Neural crest cell (in vitro differentiated cells): ENCODE measurements around the gene HOXB13. TPM values are rescaled to one million over a fixed set of nuclear protein-coding genes. Genes with fewer than 3 reads are reported as not detected.

Experiments used
- DNase-seq: peaks from one replicate; pipeline ENCODE4 v3.0.0; 2021; ENCODE audit warnings: low read depth, mixed read lengths, low spot score
- H3K27ac Mint-ChIP-seq: one replicate; pipeline ENCODE4 v1.8.0; 2021; ENCODE audit warnings: mild to moderate bottlenecking, mixed read lengths; ENCODE audit not compliant: unreplicated experiment
- H3K27me3 Mint-ChIP-seq: 2 replicates; pipeline ENCODE4 v1.8.0; 2021; ENCODE audit warnings: low read depth, mild to moderate bottlenecking, mixed read lengths
- H3K36me3 Mint-ChIP-seq: 2 replicates; pipeline ENCODE4 v1.8.0; 2021; ENCODE audit warnings: low read depth, mild to moderate bottlenecking, mixed read lengths
- H3K4me1 Mint-ChIP-seq: 2 replicates; pipeline ENCODE4 v1.8.0; 2021; ENCODE audit warnings: mixed read lengths
- H3K4me3 Mint-ChIP-seq: one replicate; pipeline ENCODE4 v1.8.0; 2021; ENCODE audit warnings: mild to moderate bottlenecking, mixed read lengths
- H3K9me3 Mint-ChIP-seq: 2 replicates; pipeline ENCODE4 v1.8.0; 2021; ENCODE audit warnings: mixed read lengths
- CTCF ChIP-seq: fragments of 200-600 bp; sonication (generic); conservative IDR thresholded peaks from 2 replicates; pipeline ENCODE4 v1.5.0; 2021; ENCODE audit warnings: antibody characterized with exemption, mild to moderate bottlenecking
- total RNA-seq: library from RNA; stranded (reverse); gene quantifications from 2 replicates; pipeline ENCODE4 v1.2.1, GENCODE V29; 2021

HOXB13 gene
- total RNA-seq, 1 donor from 2014 or later: not detected

DNA sequence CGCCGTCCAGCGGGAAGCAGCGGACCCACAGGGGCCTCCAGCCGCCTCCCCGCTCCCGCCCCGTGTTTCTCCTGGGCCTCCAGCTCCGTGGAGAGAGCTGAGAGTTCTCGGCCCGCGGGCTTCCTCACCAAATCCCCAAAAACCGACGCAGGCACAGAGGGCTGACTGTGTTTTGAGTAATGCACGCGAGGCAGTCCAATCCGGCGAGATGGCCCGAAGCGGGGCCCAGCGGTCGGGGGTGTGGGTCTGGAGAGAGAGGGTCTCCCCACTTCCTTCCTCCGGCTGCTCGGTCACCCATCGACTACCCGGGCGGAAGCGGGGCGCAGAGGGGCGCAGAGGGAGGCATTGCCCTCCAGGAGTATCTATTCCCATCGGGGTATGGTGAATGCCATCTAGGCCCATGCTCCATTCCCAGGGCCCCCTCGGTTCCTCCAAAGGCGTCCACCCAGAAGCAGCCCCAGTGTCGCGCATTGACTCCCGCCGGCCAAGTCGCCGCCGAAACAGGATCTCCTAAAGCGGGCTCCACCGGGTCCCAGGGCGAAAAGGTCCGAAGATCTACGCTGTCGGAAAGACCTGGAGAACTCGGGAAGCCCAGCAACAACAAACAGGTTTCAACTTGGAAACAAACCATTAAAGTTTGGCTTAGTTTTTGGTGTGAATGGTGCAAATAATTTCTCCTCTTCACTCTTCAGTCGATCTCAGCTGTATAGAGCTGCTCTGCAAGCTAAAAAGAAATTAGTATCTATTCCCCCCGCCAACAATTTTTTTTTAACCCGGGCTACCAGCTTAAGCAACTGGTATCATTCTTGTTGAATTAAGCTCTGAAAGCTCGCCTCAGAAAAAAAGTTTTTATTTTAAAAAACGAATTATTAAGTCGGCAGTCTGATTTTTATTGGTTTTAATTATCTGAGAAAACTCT lies 19.2 kb upstream of the HOXB13 start:
- no peak overlapping the region for H3K4me3 Mint-ChIP-seq
- H3K27me3 Mint-ChIP-seq: peaks cover 100% of the 10 kb centered on the region
- no peaks in the 10 kb centered on the region for H3K4me1 Mint-ChIP-seq
- peaks cover 3% of the 10 kb centered on the region for H3K36me3 Mint-ChIP-seq
- H3K9me3 Mint-ChIP-seq: no peaks in the 10 kb centered on the region
- DNase-seq: no peak
- no peak overlapping the region for H3K27ac Mint-ChIP-seq
- no peak for TF ChIP-seq CTCF

- Mint-ChIP-seq H3K36me3 (peaks cover 3% of the 10 kb centered on the region), H3K27ac (no peak overlapping the region), H3K4me3 (no peak overlapping the region), H3K4me1 (no peaks in the 10 kb centered on the region), H3K9me3 (no peaks in the 10 kb centered on the region), H3K27me3 (peaks cover 100% of the 10 kb centered on the region)
- no peak for DNase-seq
- no peak for TF ChIP-seq CTCF
These were observed 18.4 kb upstream of the HOXB13 start for GRCh38 chr17:48746916-48747444.

GRCh38 chr17:48745381-48746275 lies 17.1 kb upstream of the HOXB13 start:
- Mint-ChIP-seq H3K27ac (no peak overlapping the region), H3K27me3 (peaks cover 100% of the 10 kb centered on the region), H3K4me1 (no peaks in the 10 kb centered on the region), H3K4me3 (no peak overlapping the region), H3K36me3 (peaks cover 3% of the 10 kb centered on the region), H3K9me3 (no peaks in the 10 kb centered on the region)
- no peak for TF ChIP-seq CTCF
- no peak for DNase-seq

- no peaks in the 10 kb centered on the region for H3K9me3 Mint-ChIP-seq
- H3K4me1 Mint-ChIP-seq: no peaks in the 10 kb centered on the region
- no peak for DNase-seq
- TF ChIP-seq CTCF: no peak
- no peaks in the 10 kb centered on the region for H3K36me3 Mint-ChIP-seq
- H3K27ac Mint-ChIP-seq: no peak overlapping the region
- no peak overlapping the region for H3K4me3 Mint-ChIP-seq
- H3K27me3 Mint-ChIP-seq: peaks cover 100% of the 10 kb centered on the region
These were observed 12.0 kb upstream of the HOXB13 start for GRCh38 chr17:48740537-48740936.

- no peak overlapping the region for H3K27ac Mint-ChIP-seq
- no peaks in the 10 kb centered on the region for H3K36me3 Mint-ChIP-seq
- no peak overlapping the region for H3K4me3 Mint-ChIP-seq
- DNase-seq: no peak
- no peak for TF ChIP-seq CTCF
- H3K9me3 Mint-ChIP-seq: no peaks in the 10 kb centered on the region
- H3K27me3 Mint-ChIP-seq: peaks cover 100% of the 10 kb centered on the region
- H3K4me1 Mint-ChIP-seq: no peaks in the 10 kb centered on the region
These were observed 10.4 kb upstream of the HOXB13 start for GRCh38 chr17:48738803-48739526.
